Measurements from ENCODE around the gene USE1.
"Not testable (repeated sequence)": the region's sequence is repeated elsewhere in the genome, so short reads cannot be mapped to it uniquely, and the experiment has no call there.

Gene USE1

DNA sequence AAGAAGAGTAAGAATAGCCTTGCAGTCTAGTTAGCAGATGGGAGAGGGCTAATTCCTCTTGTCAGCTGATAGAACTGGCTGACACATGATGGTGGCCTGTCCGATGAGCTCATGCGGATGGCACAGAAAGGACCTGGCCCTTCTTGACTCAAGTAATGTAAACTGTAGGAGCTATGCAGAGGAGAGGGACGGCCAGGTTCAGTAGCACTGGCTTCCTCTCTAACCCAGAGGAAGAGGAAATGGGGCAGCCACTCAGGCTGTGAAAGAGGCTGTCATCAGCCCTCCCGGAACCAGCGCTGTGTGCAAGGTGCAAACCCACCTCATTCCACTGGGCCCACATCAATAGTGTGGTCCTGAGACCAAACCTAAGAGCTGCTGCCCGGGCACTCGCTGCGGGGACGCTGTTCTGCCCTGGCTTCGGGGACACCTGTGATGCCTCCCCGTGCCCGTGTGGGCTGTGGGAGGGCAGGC is 30.8 kb upstream of the USE1 start:
- Histone ChIP-seq H3K9me3 (ENCODE audit: control insufficient read depth in 1 of 2, low read length in 2 of 2) (no peaks in the 10 kb centered on the region), H3K27ac (ENCODE audit: low read depth, low read length) (no peak overlapping the region), H3K27me3 (ENCODE audit: control insufficient read depth in 1 of 2, insufficient read depth in 2 of 2, low read length in 2 of 2) (no peaks in the 10 kb centered on the region), H3K4me1 (ENCODE audit: control insufficient read depth in 1 of 2, insufficient read depth in 2 of 2, low read length in 2 of 2) (peaks cover 0 to 11% of the 10 kb centered on the region in 2 donors), H3K9ac (ENCODE audit: low read depth in 1 of 2, low read length in 2 of 2) (peak overlapping the region; percentile 24 to 32), H3K36me3 (ENCODE audit: control insufficient read depth in 1 of 2, insufficient read depth in 2 of 2, low read length in 2 of 2) (peaks cover 10 to 43% of the 10 kb centered on the region in 2 donors), H3K4me3 (ENCODE audit: low read depth in 1 of 2, low read length in 2 of 2) (no peak overlapping the region)

DNA sequence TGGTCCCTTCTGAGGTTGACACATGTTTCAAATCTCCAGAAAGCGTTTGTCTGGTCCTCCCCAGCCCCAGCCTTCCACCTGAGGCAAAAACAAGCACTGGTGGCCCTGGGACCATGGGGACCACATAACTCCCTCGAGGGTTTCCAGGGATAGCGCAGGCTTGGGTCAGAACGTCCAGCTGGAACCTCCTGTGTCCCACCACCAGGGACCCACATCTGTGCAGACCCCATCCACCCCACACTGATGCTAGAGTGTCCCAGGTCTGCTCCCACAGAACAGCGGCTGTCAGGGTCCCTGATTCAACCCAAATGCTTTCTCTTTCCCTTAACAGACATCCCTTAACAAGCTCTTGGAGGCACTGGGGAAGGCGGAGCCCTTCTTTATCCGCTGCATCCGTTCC is 29.6 kb upstream of the USE1 start:
- H3K27me3 ChIP-seq (ENCODE audit: control insufficient read depth in 1 of 2, insufficient read depth in 2 of 2, low read length in 2 of 2): no peaks in the 10 kb centered on the region
- peaks cover 13 to 46% of the 10 kb centered on the region in 2 donors for H3K36me3 ChIP-seq (ENCODE audit: control insufficient read depth in 1 of 2, insufficient read depth in 2 of 2, low read length in 2 of 2)
- no peak overlapping the region for H3K9ac ChIP-seq (ENCODE audit: low read depth in 1 of 2, low read length in 2 of 2)
- H3K4me1 ChIP-seq (ENCODE audit: control insufficient read depth in 1 of 2, insufficient read depth in 2 of 2, low read length in 2 of 2): peaks cover 0 to 11% of the 10 kb centered on the region in 2 donors
- H3K4me3 ChIP-seq (ENCODE audit: low read depth in 1 of 2, low read length in 2 of 2): no peak overlapping the region
- H3K27ac ChIP-seq (ENCODE audit: low read depth, low read length): no peak overlapping the region
- no peaks in the 10 kb centered on the region for H3K9me3 ChIP-seq (ENCODE audit: control insufficient read depth in 1 of 2, low read length in 2 of 2)

DNA sequence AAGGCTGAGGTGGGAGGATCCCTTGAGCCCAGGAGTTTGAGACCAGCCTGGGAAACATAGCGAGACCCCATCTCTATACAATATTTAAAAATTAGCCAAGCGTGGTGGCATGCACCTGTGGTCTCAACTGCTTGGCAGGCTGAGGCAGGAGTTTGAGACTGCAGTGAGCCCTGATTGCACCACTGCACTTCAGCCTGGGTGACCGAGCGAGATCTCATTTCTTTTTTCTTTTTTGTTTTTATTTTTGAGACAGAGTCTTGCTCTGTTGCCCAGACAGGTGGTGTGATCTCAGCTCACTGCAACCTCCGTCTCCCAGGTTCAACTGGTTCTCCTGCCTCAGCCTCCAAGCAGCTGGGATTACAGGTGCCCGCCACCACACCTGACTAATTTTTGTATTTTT is 23.4 kb upstream of the USE1 start:
- H3K36me3 ChIP-seq (ENCODE audit: control insufficient read depth in 1 of 2, insufficient read depth in 2 of 2, low read length in 2 of 2): peaks cover 37 to 78% of the 10 kb centered on the region in 2 donors
- H3K9me3 ChIP-seq (ENCODE audit: control insufficient read depth in 1 of 2, low read length in 2 of 2); H3K4me1 ChIP-seq (ENCODE audit: control insufficient read depth in 1 of 2, insufficient read depth in 2 of 2, low read length in 2 of 2); H3K9ac ChIP-seq (ENCODE audit: low read depth in 1 of 2, low read length in 2 of 2); H3K4me3 ChIP-seq (ENCODE audit: low read depth in 1 of 2, low read length in 2 of 2); H3K27me3 ChIP-seq (ENCODE audit: control insufficient read depth in 1 of 2, insufficient read depth in 2 of 2, low read length in 2 of 2); H3K27ac ChIP-seq (ENCODE audit: low read depth, low read length): not testable (repeated sequence)

DNA sequence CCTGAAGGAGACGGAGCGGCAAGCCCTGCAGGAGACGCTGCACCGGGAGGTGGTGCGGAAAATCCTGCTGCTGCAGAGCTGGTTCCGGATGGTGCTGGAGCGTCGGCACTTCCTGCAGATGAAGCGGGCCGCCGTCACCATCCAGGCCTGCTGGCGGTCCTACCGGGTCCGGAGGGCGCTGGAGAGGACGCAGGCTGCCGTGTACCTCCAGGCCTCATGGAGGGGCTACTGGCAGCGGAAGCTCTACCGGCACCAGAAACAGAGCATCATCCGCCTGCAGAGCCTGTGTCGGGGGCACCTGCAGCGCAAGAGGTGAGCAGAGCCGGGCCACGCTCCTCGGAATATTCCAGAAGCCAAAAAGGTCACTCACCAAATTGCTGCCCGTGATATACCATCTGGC is 22.4 kb upstream of the USE1 start:
- H3K27me3 ChIP-seq (ENCODE audit: control insufficient read depth in 1 of 2, insufficient read depth in 2 of 2, low read length in 2 of 2): no peaks in the 10 kb centered on the region
- no peak overlapping the region for H3K9ac ChIP-seq (ENCODE audit: low read depth in 1 of 2, low read length in 2 of 2)
- H3K27ac ChIP-seq (ENCODE audit: low read depth, low read length): no peak overlapping the region
- H3K36me3 ChIP-seq (ENCODE audit: control insufficient read depth in 1 of 2, insufficient read depth in 2 of 2, low read length in 2 of 2): peaks cover 34 to 75% of the 10 kb centered on the region in 2 donors
- no peak overlapping the region for H3K4me3 ChIP-seq (ENCODE audit: low read depth in 1 of 2, low read length in 2 of 2)
- H3K4me1 ChIP-seq (ENCODE audit: control insufficient read depth in 1 of 2, insufficient read depth in 2 of 2, low read length in 2 of 2): no peaks in the 10 kb centered on the region
- H3K9me3 ChIP-seq (ENCODE audit: control insufficient read depth in 1 of 2, low read length in 2 of 2): no peaks in the 10 kb centered on the region

- Histone ChIP-seq H3K9ac (ENCODE audit: low read depth in 1 of 2, low read length in 2 of 2) (no peak overlapping the region), H3K4me1 (ENCODE audit: control insufficient read depth in 1 of 2, insufficient read depth in 2 of 2, low read length in 2 of 2) (no peaks in the 10 kb centered on the region), H3K9me3 (ENCODE audit: control insufficient read depth in 1 of 2, low read length in 2 of 2) (no peaks in the 10 kb centered on the region), H3K4me3 (ENCODE audit: low read depth in 1 of 2, low read length in 2 of 2) (no peak overlapping the region), H3K36me3 (ENCODE audit: control insufficient read depth in 1 of 2, insufficient read depth in 2 of 2, low read length in 2 of 2) (peaks cover 30 to 70% of the 10 kb centered on the region in 2 donors), H3K27me3 (ENCODE audit: control insufficient read depth in 1 of 2, insufficient read depth in 2 of 2, low read length in 2 of 2) (no peaks in the 10 kb centered on the region), H3K27ac (ENCODE audit: low read depth, low read length) (no peak overlapping the region)
Measured at GRCh38 chr19:17194608-17195007, 20.5 kb upstream of the USE1 start.

DNA sequence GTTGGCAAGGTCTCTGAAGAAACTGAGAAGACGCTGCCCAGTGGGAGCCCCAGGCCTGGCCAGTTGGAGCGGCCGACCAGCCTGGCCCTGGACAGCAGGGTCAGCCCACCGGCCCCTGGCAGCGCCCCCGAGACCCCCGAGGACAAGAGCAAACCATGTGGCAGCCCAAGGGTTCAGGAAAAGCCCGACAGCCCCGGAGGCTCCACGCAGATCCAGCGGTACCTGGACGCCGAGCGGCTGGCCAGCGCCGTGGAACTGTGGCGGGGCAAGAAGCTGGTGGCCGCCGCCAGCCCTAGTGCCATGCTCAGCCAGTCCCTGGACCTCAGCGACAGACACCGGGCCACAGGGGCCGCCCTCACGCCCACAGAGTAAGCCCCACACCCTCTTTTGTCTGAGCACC is 20.1 kb upstream of the USE1 start:
- no peaks in the 10 kb centered on the region for H3K27me3 ChIP-seq (ENCODE audit: control insufficient read depth in 1 of 2, insufficient read depth in 2 of 2, low read length in 2 of 2)
- no peak overlapping the region for H3K4me3 ChIP-seq (ENCODE audit: low read depth in 1 of 2, low read length in 2 of 2)
- H3K9me3 ChIP-seq (ENCODE audit: control insufficient read depth in 1 of 2, low read length in 2 of 2): no peaks in the 10 kb centered on the region
- no peaks in the 10 kb centered on the region for H3K4me1 ChIP-seq (ENCODE audit: control insufficient read depth in 1 of 2, insufficient read depth in 2 of 2, low read length in 2 of 2)
- H3K27ac ChIP-seq (ENCODE audit: low read depth, low read length): no peak overlapping the region
- no peak overlapping the region for H3K9ac ChIP-seq (ENCODE audit: low read depth in 1 of 2, low read length in 2 of 2)
- peaks cover 30 to 74% of the 10 kb centered on the region in 2 donors for H3K36me3 ChIP-seq (ENCODE audit: control insufficient read depth in 1 of 2, insufficient read depth in 2 of 2, low read length in 2 of 2)

DNA sequence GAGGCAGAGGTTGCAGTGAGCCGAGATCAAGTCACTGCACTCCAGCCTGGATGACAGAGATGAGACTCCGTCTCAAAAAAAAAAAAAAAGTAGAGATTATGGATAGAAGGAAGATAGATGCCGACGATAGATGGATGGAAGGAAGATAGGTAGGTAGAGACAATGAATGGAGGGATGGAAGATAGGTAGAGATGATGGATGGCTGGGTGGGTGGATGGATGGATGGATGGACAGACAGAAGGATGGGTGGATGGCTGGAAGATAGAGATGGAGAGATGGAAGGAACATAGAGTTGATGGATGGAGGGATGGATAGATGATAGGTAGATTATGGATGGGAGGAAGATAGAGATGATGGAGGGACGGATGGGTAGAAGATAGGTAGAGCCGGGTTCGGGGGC is 18.5 kb upstream of the USE1 start:
- H3K4me1 ChIP-seq (ENCODE audit: control insufficient read depth in 1 of 2, insufficient read depth in 2 of 2, low read length in 2 of 2): no peaks in the 10 kb centered on the region
- H3K27ac ChIP-seq (ENCODE audit: low read depth, low read length): no peak overlapping the region
- no peak overlapping the region for H3K9ac ChIP-seq (ENCODE audit: low read depth in 1 of 2, low read length in 2 of 2)
- peaks cover 36 to 77% of the 10 kb centered on the region in 2 donors for H3K36me3 ChIP-seq (ENCODE audit: control insufficient read depth in 1 of 2, insufficient read depth in 2 of 2, low read length in 2 of 2)
- no peaks in the 10 kb centered on the region for H3K27me3 ChIP-seq (ENCODE audit: control insufficient read depth in 1 of 2, insufficient read depth in 2 of 2, low read length in 2 of 2)
- no peak overlapping the region for H3K4me3 ChIP-seq (ENCODE audit: low read depth in 1 of 2, low read length in 2 of 2)
- no peaks in the 10 kb centered on the region for H3K9me3 ChIP-seq (ENCODE audit: control insufficient read depth in 1 of 2, low read length in 2 of 2)

GRCh38 chr19:17197666-17198065 is 17.5 kb upstream of the USE1 start:
- H3K36me3 ChIP-seq (ENCODE audit: control insufficient read depth in 1 of 2, insufficient read depth in 2 of 2, low read length in 2 of 2): peaks cover 42 to 82% of the 10 kb centered on the region in 2 donors

GRCh38 chr19:17200408-17201079 is 14.6 kb upstream of the USE1 start:
- H3K27ac ChIP-seq (ENCODE audit: low read depth, low read length): no peak overlapping the region
- no peaks in the 10 kb centered on the region for H3K27me3 ChIP-seq (ENCODE audit: control insufficient read depth in 1 of 2, insufficient read depth in 2 of 2, low read length in 2 of 2)
- H3K9me3 ChIP-seq (ENCODE audit: control insufficient read depth in 1 of 2, low read length in 2 of 2): no peaks in the 10 kb centered on the region
- H3K4me3 ChIP-seq (ENCODE audit: low read depth in 1 of 2, low read length in 2 of 2): no peak overlapping the region
- peaks cover 29 to 65% of the 10 kb centered on the region in 2 donors for H3K36me3 ChIP-seq (ENCODE audit: control insufficient read depth in 1 of 2, insufficient read depth in 2 of 2, low read length in 2 of 2)
- H3K9ac ChIP-seq (ENCODE audit: low read depth in 1 of 2, low read length in 2 of 2): no peak overlapping the region
- H3K4me1 ChIP-seq (ENCODE audit: control insufficient read depth in 1 of 2, insufficient read depth in 2 of 2, low read length in 2 of 2): no peaks in the 10 kb centered on the region

More at GRCh38 chr19:17197666-17198065, 17.5 kb upstream of the USE1 start:
- H3K27ac ChIP-seq (ENCODE audit: low read depth, low read length): no peak overlapping the region
- no peaks in the 10 kb centered on the region for H3K27me3 ChIP-seq (ENCODE audit: control insufficient read depth in 1 of 2, insufficient read depth in 2 of 2, low read length in 2 of 2)
- no peak overlapping the region for H3K9ac ChIP-seq (ENCODE audit: low read depth in 1 of 2, low read length in 2 of 2)
- H3K9me3 ChIP-seq (ENCODE audit: control insufficient read depth in 1 of 2, low read length in 2 of 2): no peaks in the 10 kb centered on the region
- H3K4me1 ChIP-seq (ENCODE audit: control insufficient read depth in 1 of 2, insufficient read depth in 2 of 2, low read length in 2 of 2): no peaks in the 10 kb centered on the region
- no peak overlapping the region for H3K4me3 ChIP-seq (ENCODE audit: low read depth in 1 of 2, low read length in 2 of 2)

GRCh38 chr19:17202249-17202648 is 12.9 kb upstream of the USE1 start:
- no peaks in the 10 kb centered on the region for H3K27me3 ChIP-seq (ENCODE audit: control insufficient read depth in 1 of 2, insufficient read depth in 2 of 2, low read length in 2 of 2)
- no peak overlapping the region for H3K27ac ChIP-seq (ENCODE audit: low read depth, low read length)
- no peaks in the 10 kb centered on the region for H3K4me1 ChIP-seq (ENCODE audit: control insufficient read depth in 1 of 2, insufficient read depth in 2 of 2, low read length in 2 of 2)
- H3K36me3 ChIP-seq (ENCODE audit: control insufficient read depth in 1 of 2, insufficient read depth in 2 of 2, low read length in 2 of 2): peaks cover 26 to 70% of the 10 kb centered on the region in 2 donors
- no peak overlapping the region for H3K4me3 ChIP-seq (ENCODE audit: low read depth in 1 of 2, low read length in 2 of 2)
- H3K9ac ChIP-seq (ENCODE audit: low read depth in 1 of 2, low read length in 2 of 2): no peak overlapping the region
- no peaks in the 10 kb centered on the region for H3K9me3 ChIP-seq (ENCODE audit: control insufficient read depth in 1 of 2, low read length in 2 of 2)
